Anterior cingulate cortex (tissue), 58 donors: ENCODE measurements around the gene TKTL1.
A peak's percentile ranks its signal among the peaks of the same experiment; 100 is the strongest.

Experiments used
- DNase-seq, 58 donors: peaks; one replicate each; lab custom pipeline; 2025; lab: John Stamatoyannopoulos, UW

The TKTL1 gene

DNA sequence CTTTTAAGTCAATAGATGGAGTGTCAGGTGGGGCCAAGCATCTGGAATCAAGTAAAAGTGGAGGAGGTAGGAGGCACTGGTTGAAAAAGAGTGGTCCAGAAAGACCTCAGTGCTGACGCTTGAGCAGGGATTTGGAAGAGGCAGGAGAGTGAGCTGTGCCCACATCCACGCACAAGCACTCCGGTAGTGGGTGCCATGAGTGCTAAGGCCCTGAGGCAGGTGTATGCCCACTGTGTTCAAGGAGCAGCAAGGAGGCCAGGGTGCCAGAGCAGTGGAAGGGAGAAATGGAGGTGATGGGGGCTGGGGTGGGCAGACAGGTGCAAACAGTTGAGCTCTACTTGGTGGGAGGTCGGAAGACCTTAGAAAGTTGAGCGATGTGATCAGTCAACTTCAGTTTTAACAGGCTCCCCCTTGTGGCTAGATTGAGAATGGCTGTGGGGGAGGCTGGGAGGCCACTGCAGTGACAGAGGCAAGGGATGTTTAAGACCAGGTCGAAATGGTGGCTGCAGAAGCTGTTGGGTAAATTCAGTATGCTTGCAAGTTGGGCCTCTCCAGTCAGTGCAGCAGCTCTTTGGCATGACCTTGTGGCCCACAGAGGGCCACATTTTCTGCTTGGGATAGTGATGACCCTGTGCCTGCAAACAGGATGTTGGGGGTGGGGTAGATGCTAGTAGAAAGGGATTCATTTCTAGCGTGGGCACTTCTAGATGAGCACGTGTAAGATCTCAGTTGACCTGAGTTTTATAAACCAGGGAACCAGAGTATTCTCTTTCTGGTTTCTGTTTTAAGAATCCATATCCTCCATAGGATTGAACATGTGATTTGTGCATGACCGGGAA lies 12.7 kb downstream of the TKTL1 start:
- peak in 23 of 58 donors; percentile 0 to 40 (median 9) for DNase-seq

DNA sequence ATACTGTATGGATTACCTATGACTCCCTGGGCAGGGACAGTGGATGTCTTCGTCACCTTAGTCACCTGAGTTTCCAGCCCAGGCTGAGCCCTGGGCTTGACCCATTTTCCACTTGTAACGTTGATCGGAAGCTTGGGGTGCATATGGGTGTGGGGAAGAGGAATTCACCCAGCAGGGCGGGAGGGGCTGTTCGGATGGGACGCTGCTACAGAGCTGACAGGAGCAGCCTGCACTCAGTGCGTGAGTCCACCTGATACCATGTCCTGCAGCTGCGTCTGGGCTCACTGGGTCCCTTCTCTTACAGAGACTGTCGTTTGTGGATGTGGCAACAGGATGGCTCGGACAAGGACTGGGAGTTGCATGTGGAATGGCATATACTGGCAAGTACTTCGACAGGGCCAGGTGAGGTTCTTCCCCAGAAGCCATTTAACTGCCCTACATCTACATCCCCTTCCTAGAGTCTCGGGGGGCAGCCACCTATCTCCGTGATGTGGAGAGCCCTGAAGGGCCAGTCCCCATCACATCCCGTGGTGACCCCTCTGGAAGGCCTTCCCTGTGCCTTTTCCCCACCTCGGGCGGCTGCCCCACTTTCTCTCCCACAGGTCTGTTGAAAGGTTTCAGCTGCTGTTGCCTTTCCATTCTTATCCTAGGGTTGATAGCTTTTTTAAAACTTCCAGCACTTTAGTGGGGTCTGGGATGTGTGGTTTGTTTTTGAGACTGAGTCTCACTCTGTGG lies 13.6 kb downstream of the TKTL1 start:
- no peak for DNase-seq

DNA sequence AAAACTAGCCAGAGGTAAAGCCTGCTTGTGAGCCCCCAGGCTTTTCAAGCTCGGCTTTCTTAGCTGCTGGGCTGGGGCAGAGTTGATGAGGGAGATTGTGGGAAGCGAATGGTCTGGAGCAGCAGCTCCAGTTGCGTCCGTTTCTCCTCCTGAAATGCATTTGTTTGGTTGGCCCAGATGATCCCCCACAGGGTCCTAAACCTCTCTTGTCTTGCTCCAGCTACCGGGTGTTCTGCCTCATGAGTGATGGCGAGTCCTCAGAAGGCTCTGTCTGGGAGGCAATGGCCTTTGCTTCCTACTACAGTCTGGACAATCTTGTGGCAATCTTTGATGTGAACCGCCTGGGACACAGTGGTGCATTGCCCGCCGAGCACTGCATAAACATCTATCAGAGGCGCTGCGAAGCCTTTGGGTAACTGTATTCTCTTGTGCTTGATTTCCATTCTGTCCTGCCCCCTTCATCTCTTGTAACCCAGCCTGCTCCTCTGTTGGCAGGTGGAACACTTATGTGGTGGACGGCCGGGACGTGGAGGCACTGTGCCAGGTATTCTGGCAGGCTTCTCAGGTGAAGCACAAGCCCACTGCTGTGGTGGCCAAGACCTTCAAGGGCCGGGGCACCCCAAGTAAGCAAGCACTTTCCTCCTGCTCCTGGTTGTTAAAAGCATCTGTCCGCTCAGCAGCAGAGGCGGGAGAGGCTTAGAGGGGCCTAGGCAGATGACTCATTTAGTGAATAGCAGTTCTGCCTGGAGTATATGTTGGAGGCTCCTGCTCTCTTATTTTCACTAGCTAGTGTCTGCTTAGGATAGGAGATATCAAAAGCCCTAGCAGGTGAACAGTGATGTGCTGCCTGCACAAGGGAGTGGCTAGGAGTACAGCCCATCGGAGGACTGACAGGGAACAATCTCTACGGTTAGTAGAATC lies 15.3 kb downstream of the TKTL1 start:
- no peak for DNase-seq

GRCh38 chrX:154312116-154312515 lies 16.5 kb downstream of the TKTL1 start:
- DNase-seq: no peak

GRCh38 chrX:154313147-154313546 lies 17.6 kb downstream of the TKTL1 start:
- no peak for DNase-seq

DNA sequence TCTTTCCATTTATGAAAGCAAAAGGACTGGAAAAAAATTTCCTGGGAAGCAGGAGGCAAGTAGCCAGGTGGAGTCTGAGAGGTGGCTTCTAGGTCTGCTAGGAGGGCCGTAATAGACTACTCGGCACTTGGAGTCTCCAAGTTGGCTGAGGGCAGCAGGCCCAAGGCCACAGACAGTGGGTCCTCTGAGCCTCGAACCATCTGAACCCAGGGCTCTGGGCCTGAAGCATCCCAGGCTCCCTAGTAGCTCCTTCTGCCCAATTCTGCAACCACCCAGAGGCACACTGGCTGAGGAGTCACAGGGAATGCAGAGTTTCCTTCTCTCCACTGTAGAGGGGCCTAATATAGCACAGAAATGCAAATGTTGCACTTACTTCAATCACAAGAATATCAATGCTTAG lies 19.8 kb downstream of the TKTL1 start:
- no peak for DNase-seq

DNA sequence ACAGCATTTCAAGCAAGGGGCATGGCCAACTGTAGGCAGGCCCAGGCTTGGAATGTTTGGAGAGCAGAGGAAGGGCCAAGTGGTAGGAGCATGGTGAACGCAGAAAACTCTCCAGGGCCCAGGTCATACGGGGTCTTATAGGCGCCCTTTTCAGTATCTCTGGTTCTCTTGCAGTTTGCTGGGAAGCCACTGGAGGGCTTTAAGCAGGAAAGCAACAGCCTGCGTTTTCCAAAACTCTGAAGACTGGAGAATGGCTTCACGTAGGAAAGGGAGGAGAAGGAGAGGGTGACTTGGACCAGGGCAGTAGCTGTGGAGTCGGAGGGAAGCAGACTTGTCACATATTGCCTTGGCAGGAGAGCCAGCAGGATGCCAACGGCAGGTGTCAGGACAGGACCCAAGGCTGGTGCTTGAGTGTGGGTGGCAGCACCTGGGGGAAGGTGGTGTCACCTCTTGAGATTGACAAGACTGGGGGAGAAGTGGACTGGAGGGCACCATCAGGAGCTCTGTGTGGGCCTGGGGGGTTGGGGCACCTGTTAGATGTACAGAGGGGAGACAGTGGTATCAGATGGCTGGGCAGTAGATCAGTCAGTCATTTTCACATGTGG lies 21.9 kb downstream of the TKTL1 start:
- DNase-seq: no peak

GRCh38 chrX:154320406-154320805 lies 24.8 kb downstream of the TKTL1 start:
- no peak for DNase-seq

GRCh38 chrX:154321152-154321551 lies 25.6 kb downstream of the TKTL1 start:
- DNase-seq: no peak

GRCh38 chrX:154321594-154321993 lies 26.0 kb downstream of the TKTL1 start:
- DNase-seq: peak in 7 of 58 donors; percentile 2 to 18 (median 5)

DNA sequence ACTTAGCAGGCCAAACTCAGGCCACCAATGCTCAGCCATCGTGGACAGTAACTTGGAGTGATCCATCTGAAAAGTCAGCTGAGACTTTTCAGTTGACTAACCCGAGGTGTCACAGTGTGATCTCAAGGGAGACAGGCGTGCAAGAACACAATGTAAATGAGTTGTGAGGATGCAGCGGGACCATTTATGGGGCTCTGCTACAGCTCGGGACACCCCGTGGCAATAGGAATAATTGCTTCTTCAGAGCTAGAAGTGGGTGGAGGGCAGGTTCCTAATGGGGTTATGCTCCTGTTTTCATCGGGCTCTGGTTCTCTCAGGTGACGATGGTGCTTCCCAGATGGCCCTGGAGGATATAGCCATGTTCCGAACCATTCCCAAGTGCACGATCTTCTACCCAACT lies 27.3 kb downstream of the TKTL1 start:
- no peak for DNase-seq

DNA sequence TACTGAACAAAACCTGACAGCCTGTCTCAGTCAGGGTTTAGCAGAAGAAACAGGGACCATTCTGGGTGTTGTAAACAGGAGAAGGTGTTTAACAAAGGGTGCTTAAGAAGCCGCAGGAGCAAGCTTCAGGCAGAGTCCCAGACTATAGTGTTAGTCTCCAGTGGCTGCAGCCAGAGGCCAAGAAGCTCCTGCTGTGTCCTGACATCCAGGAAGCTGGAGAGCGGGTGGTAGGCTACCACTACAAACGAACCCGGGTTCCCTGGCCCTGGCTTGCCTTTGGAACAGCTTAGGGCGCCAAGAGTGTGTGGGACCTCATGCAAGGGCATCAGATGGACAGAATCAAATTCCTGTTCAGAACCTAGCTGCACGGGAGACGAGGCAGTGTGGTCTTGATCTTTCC lies 27.9 kb downstream of the TKTL1 start:
- no peak for DNase-seq

DNA sequence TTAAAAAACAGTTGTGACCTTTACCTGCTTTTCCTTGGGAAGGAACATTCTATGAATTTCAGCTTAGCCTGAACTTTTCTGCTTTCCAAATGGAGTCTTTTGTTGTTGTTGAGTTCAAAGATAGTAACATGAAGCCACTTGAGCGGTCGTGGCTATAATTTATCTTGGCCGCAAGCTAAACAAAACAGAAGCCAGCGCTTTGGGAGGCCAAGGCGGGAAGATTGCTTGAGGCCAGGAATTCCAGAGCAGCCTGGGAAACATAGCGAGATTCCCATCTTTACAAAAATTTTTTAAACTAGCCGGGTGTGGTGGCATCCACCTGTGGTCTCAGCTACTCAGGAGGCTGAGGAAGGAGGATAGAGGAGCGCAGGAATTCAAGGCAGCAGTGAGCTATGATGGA lies 29.9 kb downstream of the TKTL1 start:
- no peak for DNase-seq

- DNase-seq: no peak
Measured at GRCh38 chrX:154327038-154327820, 31.6 kb downstream of the TKTL1 start.

GRCh38 chrX:154328646-154329045 lies 33.1 kb downstream of the TKTL1 start:
- DNase-seq: no peak

DNA sequence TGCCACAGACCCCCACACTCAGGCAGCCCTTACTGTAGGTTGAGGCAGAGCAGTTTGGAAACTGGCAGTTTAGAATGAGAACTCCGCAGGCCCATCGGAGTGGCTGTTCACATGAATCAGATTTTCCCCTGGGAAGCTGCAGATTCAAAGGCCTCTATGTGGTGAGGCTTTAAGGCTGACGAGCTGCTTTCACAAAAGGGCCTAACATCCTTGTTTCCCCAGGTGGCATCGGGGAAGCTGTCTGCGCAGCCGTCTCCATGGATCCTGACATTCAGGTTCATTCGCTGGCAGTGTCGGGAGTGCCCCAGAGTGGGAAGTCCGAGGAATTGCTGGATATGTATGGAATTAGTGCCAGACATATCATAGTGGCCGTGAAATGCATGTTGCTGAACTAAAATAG lies 33.7 kb downstream of the TKTL1 start:
- no peak for DNase-seq

GRCh38 chrX:154332561-154332960 lies 37.0 kb downstream of the TKTL1 start:
- no peak for DNase-seq

GRCh38 chrX:154333116-154333515 lies 37.5 kb downstream of the TKTL1 start:
- DNase-seq: no peak

- DNase-seq: no peak
Measured at GRCh38 chrX:154333837-154334271, 38.3 kb downstream of the TKTL1 start.

DNA sequence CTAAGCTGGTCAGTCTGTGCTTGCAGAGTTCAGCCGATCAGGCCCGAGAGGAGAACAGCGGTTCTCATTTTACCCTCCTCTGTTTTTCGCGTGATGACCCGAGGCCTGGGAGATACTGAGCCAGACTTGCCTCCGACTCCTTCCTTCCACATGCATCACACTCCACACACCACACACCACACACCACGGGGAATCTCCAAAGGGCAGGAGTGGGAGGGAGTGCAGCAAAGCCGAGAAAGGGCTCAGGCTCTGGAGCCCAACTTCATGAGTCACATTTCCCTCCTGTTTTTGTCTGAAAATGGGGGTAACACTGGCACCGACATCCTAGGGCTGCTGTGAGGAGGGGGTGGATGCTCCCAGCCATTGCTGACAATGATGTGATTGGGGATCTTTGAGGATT lies 38.9 kb downstream of the TKTL1 start:
- no peak for DNase-seq
